HEK293T (cell line): ENCODE results near the gene ZNF516.

Experiments used
- ARNT ChIP-seq: fragments of 450-650 bp; IDR thresholded peaks from 2 replicates; pipeline ENCODE4 v1.6.1; 2017; ENCODE audit warnings: mild to moderate bottlenecking
- NFRKB ChIP-seq: fragments of 450-650 bp; IDR thresholded peaks from 2 replicates; pipeline ENCODE4 v1.6.1; 2016; ENCODE audit warnings: mild to moderate bottlenecking, moderate library complexity
- SP1 ChIP-seq: fragments of 450-650 bp; IDR thresholded peaks from 2 replicates; pipeline ENCODE4 v1.6.1; 2017
- SUZ12 ChIP-seq: fragments of 450-650 bp; IDR thresholded peaks from 2 replicates; pipeline ENCODE4 v1.6.1; 2016; ENCODE audit warnings: mild to moderate bottlenecking
- TARDBP ChIP-seq: fragments of 450-650 bp; IDR thresholded peaks from 2 replicates; pipeline ENCODE4 v1.6.1; 2016

DNA sequence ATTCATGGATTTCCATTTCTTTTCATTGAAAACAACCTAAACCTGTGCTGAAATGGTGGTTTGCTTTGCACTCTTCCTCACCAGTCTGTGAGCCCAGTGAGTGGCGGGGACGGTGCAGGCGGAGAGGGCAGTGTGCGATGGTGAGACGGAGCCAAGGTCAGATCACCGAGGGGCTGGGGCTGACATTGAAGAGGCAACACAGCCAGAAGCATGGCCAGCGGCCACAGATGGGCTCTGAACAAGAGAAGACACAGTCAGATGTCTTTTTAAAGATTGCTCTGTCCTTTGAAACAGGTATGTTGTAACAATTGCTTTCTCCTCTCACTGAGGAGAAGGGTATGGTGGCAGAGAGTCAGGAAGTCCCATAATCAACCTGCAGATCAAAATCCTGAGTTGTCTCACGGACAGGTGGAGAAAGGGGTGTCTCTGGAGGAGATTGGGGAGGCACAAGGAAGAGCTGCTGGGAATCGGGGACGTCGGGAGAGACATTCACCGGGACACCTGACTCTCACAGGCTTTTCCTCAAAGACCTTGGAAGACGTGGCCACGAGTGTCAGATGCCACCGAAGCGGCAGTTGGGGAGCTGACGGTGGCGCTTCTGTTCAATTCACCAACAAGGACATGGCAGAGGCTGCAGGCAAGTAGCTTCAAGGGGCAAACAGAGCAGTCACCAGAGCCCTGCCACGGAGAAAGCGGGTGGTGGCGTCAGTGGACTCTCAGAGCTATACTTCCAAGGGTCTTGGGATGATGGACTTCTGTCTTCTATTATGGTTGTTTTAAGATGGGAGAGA lies 12.1 kb upstream of the ZNF516 start:
- TF ChIP-seq NFRKB: no peak
- TF ChIP-seq TARDBP: no peak
- TF ChIP-seq SP1: no peak
- TF ChIP-seq SUZ12: no peak
- no peak for TF ChIP-seq ARNT
